ENCODE measurements around the gene RPRD1B.

- TF ChIP-seq CTCF (conservative IDR thresholded peaks at IDR 0.05; ENCODE audit: low read depth, low read length), result no peak
- TF ChIP-seq SMC3 (IDR thresholded peaks at IDR 0.05; ENCODE audit: low read depth, low read length), result no peak
- TF ChIP-seq POLR2A (IDR thresholded peaks at IDR 0.05; ENCODE audit: low read depth, low read length), result no peak
- no peak for TF ChIP-seq RFX5 (IDR thresholded peaks at IDR 0.05; ENCODE audit: low read depth, low read length)
- TF ChIP-seq CEBPB (IDR thresholded peaks at IDR 0.05; ENCODE audit: low read depth, low read length), result no peak
- TF ChIP-seq RAD21 (IDR thresholded peaks at IDR 0.05; ENCODE audit: low read length), result no peak
Measured at GRCh38 chr20:37997516-37997915, 36.0 kb upstream of the RPRD1B start.

Measured in IMR-90 (cell line).